ENCODE measurements around the gene KCNK15.

KCNK15 gene

DNA sequence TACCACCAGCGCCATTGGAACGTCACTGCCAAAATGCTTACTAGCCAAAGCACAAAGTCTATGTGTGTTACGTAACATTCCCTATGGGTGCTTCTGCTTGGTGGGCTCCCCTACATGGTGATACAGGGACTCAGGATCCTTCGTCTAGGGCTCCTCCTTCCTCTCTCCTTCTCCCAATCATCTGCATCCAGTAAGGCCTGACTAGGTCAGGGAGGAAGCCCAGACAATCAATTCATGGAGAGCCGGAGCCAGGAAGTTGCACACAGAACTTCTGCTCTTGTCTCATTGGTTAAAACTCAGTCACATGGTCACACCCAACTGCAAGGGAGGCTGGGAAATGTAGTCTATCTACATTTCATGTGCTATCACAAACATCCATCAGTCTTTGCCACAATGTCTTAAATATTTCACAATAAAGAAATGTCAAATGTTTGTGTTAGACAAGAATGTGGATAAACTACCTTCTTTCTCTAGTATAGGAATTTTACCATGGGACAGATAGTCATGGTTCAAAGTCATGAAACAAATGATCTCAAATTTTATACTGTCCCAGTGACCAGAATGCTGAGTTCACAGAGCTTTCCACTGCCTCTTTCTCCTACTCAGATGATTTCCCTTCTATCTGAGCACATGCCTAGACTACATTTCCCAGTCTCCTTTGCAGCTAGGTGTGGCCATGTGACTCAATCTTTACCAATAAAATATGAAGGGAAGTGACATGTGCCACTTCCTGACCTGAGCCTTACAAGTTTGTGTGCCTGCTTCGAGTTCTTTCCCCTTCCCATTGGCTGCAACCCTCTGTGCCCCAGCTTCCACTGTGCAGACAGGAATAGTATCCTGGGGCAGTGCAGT, 9.3 kb upstream of the KCNK15 start:
- DNase-seq (ENCODE audit: low read depth, low spot score): peak; percentile 61

DNA sequence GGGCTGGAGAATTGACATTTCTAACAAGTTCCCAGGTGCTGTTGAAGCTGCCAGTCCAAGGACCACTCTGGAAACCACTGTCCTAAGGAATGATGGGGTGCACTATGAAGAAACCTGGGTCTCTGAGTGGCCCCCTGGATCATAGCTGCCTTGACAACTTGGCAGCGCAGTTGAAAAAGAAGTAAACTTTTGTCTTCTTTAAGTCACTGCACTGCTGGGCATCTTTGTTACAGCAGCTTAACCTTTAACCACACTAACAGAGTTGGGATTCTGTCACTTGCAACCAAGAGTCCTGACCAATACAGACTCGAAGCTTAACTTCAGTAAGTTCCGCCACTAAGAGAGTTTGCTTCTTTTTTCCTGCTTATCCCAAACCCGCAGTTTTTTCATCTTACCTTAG, 8.5 kb upstream of the KCNK15 start:
- DNase-seq (ENCODE audit: low read depth, low spot score): no peak

DNA sequence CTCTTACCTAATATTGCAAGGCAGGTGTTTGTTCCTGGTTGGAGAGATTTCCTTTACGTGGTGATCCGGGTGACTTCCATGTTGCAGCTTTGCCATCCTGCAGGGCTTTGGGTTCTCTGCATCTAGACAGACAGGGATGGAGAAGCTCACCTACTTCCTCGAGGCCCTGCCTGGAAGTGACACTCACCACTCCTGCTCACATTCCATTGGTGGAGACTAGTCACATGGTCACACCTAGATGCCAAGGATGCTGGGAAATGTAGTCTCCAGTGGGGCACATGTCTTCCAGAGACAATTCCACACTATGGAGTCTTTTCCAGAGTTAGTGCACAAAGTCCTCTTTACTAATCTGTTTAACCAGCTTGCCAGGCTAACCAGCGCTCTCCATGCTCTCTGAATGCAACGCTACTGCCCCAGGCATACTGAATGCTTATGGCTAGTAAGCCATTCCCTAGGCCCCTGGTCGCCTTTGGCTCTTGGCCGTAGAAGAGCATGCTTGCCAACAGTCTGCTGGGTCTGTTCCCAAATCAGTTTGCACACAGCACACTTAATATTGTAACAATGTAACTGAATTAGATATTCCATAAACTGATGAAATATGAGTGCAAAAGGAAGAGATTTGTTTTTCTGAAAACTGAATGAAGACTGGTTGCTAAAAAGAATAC, 6.7 kb upstream of the KCNK15 start:
- no peak for DNase-seq (ENCODE audit: low read depth, low spot score)

DNA sequence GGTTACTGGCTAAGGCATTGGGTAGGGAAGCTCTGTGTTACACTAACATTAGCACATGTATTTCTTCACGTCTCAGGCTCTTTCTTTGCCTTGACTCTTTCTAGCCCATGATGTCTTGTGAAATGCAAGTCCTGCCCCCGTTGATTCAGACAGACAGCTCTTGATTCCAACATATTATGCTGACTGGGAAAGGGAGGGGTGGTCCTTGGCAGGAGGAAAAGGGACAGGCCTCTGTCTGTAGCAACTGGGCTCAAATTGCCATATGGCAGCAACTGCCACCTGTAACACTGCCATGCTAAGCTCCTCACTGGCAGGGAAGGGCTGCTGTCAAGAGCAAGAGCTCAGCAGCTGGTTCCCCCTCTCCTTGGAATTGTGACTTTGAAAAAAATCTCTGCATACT, 5.7 kb upstream of the KCNK15 start:
- DNase-seq (ENCODE audit: low read depth, low spot score): no peak

DNA sequence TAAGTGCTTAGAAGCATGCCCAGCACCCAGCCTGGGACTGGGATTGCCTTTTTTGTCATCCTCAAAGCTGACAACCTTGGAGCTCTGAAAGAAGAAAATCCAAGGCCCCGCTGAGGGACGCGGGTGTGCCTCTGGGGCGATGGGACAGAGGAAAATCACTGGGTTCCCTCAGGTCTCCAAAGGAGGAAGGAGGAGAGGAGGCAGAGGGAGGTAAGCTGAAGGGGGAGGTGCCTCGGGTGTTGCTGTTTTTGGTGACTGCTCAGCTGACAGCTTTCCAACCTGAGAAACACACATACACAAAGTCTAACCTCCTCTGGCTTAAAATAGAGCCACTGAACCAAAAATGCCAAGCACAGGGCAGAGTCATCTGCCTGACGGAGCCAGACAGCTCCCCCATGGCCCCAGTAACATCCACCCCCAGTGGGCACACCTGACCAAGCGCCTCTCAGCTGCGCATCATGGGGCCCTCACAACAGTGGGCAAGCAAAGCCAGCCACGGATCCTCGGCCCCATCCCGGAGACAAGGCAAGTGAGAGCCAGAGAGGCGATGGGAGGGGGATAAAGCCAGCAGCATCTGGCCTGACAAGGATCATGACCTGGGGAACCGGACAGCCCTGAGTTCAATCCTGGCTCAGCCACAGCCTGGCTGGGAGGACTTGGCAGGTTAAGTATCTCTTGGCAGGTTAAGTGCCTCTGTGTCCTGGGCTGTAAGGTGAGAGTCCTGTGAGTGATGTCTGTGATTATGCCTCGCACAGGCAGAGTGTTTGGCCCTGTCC, 3.2 kb upstream of the KCNK15 start:
- DNase-seq (ENCODE audit: low read depth, low spot score): no peak

DNA sequence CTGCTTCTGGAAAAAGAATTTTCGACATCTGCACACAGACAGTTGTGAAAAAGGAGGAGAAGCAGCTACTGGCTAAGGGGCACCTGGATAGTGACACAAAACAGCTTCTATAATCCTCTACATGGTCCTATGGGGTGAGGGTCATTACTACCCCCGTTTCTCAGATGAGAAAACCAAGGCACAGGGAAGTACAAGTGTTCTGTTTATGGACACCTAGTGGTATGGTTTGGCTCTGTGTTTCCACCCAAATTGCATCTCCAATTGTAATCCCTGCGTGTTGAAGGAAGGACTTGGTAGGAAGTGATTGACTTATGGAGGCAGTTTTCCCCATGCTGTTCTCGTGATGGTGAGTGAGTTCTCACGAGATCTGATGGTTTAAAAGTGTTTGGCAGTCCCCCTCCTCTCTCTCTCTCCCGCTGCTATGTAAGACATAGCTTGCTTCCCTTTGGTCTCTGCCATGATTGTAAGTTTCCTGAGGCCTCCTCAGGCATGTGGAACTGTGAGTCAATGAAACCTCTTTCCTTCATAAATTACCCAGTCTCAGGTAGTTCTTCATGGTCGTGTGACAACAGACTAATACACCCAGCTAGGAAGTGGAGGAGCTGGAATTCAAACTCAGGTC, 2.5 kb upstream of the KCNK15 start:
- DNase-seq (ENCODE audit: low read depth, low spot score): no peak

DNA sequence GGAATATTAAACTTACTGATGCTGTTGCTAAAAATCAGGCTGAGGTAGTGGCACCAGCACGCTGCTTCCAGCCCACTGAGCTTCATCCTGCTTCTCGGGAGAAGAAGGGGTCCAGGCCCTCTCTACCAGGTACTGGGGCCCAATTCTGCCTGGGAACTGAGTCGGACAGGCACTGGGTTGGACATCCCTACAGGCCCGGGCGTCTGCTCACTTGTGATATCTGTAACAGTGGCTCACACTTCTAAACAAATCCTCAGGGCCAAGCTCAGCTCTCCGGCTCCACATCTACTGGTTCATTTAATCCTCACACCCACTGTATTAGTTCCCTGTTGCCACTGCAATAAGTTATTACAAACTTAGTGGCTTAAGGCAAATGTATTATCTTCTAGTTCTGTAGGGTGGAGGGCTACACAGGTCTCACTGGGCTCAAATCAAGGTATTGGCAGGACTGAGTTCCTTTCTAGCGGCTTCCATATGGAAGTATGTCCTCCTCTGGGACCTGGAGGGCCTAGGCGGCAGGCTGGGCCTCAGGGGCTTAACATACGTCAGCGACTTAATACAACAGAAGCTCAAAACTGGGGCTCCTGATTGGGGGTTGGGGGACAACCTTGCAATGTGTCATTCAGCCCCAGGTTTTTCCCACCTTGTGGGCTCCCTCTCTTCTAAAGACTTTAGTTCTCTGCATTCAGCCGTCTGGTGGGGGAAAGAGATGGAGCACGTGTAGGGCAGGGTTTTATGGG, 1.6 kb upstream of the KCNK15 start:
- no peak for DNase-seq (ENCODE audit: low read depth, low spot score)

DNA sequence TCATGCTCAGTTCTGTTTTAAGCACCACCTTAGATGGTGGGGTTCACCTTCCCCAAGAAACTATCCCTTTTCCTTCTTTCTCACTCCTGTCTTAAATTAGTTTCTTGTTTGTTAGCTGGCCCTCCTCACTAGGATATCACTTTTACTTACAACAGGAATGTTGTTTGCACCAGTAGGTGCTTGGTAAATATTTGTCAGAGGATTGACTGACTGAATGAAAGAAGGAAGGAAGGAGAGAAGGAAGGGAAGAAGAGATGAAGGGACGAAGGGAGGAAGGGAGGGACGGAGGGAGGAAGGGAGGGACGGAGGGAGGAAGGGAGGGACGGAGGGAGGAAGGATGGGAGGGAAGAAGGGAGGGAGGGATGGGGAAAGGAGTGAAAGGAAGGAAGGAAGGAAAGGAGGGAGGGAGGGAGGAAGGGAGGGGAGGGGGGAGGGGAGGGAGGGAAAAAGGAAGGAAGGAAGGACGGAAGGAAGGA, 505 bp upstream of the KCNK15 start:
- DNase-seq (ENCODE audit: low read depth, low spot score): no peak

DNA sequence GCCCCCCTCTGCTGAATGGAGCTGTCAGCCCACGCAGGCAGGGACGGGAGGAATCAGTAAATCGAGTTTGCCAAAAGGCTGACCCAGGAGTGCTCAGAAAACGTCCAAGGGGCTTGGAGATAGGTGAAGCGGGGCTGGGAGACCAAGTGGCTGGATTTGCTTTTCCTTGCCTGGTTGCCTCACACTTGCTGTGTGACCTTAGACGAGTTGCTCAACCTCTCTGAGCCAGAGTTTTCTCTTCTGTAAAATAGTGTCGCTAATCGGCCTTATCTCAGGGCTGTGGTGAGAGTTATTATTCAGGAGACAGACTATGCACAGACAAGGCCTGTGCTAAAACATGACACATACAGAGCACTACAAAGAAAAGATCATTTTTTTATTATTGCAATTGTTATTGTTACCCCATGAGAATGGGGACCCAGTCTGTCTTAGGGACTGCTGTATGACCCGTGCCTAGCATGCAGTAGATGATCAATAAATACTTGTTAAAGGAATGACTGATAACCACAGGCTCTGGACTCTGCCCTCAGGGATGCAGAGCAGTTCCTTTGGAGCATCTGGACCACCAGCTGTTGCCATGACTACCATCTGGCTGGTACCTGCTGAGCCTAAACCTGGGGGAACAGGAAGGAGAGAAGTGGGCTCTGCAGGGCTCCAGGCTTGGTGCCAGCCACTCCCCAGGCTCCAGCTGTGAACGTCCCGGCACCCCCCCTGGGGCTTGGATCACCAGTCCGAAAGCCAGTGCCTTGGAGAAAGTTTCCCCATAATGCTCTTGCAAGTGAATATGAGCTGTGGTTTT, 901 bp downstream of the KCNK15 start:
- no peak for DNase-seq (ENCODE audit: low read depth, low spot score)

DNA sequence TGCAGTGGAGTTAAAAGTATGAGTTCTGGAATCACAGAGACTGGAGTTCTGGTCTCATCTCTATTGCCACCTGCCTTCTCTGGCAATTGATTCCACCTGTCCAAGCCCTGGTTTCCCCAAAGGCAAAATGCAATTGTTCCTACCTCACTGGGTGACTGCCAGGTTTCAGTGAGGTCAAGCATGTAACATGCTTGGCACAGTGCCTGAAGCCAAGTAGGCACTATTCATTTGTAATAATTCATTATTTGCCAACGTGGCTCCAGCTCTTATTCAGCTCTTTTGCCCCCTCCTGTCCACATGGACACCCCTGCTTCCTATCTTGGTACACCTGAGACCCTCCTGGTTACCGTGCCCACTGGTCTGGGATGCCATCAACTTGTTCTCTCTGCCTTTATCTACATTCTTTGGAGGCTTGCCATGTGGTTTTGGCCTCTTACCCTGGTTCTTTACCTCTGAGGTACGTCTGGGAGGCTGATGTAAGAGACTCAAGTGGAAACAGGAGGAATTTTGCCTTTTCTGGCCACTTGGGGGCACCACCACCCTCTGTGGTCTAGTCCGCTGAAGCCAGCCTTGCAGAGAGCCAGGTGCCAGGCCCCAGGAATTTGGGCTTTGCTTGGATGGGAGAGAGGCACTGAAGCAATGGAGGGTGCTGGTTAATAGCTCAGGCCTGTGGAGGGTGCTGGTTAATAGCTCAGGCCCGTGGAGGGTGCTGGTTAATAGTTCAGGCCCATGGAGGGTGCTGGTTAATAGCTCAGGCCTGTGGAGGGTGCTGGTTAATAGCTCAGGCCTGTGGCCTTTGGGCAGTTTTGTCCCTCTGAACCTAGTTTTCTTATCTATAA, 1.7 kb downstream of the KCNK15 start:
- no peak for DNase-seq (ENCODE audit: low read depth, low spot score)

DNA sequence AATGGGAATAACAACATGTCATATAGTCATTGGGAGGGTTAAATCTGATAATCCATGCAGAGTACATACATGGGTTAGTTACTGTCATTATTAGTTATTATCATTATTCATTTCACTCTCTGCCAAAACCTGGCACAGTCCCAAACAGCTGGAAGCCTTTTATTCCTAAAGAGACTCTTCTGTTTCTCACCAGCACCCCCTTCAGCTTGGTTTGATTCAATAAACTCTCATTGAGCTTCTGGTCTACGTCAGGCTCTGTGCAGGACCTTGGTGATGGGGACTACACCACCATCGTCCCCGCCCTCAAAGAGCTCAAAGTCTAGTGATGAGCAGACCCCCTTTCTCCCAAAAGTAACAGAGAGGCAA, 2.3 kb downstream of the KCNK15 start:
- DNase-seq (ENCODE audit: low read depth, low spot score): no peak

DNA sequence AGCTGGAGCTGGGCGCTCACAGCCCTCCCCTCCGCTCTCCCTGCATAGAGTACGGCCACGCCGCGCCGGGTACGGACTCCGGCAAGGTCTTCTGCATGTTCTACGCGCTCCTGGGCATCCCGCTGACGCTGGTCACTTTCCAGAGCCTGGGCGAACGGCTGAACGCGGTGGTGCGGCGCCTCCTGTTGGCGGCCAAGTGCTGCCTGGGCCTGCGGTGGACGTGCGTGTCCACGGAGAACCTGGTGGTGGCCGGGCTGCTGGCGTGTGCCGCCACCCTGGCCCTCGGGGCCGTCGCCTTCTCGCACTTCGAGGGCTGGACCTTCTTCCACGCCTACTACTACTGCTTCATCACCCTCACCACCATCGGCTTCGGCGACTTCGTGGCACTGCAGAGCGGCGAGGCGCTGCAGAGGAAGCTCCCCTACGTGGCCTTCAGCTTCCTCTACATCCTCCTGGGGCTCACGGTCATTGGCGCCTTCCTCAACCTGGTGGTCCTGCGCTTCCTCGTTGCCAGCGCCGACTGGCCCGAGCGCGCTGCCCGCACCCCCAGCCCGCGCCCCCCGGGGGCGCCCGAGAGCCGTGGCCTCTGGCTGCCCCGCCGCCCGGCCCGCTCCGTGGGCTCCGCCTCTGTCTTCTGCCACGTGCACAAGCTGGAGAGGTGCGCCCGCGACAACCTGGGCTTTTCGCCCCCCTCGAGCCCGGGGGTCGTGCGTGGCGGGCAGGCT, 4.6 kb downstream of the KCNK15 start:
- no peak for DNase-seq (ENCODE audit: low read depth, low spot score)

DNA sequence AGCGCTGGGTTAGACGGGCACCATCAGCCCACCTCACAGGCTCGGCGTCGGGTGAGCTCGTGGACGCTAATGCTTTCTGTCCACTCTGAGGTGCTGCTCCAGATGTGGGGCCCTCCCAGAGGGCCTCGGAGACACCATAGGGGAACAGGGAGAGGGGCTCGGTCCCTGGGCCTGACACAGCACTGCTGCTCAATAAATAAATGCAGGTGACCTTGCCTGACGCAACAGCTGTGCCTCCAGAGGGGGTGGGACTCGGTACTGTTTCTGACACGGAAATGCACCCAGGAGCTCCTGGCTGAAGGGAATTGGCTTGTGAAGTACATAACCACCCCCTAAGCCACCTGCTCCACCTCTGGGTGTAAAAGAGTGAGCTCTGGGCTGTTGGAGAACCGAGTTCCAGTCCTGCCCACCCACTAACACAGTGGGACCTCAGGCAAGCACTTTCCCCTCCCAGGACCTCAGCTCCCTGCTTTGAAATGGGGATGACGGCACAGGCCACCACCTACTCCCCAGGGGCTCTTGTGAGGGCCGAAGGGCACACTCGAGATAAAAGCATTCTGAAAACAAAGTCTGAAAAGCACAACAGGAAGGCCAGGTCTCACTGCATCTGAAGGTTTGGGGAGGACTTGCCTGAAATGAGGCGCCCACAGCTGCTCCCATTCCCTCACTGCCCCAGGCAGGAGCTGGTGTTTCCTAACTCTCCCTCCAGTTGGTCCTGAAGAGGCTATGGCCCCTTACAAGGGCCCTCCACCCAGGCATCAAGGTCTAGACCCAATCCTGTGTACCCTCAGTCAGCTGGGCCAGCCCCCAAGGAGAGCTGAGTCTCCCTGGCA, 6.7 kb downstream of the KCNK15 start:
- DNase-seq (ENCODE audit: low read depth, low spot score): no peak

DNA sequence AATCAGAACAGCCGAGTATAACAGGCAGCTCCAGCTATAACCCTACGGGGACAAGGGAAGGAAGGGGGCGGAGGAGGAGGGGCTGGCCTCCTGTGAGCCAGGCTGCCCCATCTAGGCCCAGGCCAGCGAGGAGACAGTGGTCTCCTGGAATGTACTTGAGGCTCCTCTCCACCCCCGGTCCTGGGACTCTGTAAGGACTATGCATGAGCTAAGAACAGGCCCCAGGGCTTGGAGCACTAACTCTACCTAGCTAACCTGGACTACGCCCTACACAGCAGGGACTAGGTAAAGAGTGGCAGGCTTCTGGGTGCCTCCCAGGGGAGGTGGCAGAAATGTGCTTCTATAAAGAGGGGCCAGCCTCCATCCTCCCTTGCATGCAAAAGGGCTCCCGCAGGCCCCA, 8.9 kb downstream of the KCNK15 start:
- no peak for DNase-seq (ENCODE audit: low read depth, low spot score)

DNA sequence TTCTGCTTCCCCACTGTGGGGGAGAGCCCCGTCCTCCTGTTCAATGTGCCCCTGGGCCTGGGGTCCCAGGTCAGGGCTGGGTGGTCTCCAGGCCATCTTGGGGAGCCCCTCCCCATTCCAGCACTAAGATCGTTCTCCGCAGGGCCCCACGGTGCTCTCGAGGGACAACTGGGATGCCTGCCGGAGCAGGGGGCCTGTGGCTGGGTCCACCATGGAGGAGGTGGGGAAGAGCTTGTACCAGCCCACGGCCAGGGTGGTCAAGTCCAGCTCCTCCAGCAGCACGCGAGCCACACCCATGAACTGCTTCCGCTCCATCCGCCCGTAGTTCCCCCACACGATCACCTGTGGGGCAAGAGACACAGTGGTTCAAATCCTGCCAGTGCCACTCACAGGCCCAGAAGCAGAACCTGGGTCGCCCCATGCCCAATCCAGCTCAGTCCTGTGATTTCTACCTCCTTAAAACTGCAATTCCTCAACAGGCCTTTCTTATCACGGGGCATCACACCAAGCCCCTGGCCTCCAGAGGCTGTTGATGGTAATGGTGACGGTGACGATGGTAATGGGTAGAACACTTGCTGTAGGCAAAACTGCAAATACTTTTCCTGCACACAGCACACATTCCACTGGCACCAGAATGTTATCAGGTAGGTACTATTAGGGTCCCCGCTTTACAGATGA, 10.5 kb downstream of the KCNK15 start:
- no peak for DNase-seq (ENCODE audit: low read depth, low spot score)

DNA sequence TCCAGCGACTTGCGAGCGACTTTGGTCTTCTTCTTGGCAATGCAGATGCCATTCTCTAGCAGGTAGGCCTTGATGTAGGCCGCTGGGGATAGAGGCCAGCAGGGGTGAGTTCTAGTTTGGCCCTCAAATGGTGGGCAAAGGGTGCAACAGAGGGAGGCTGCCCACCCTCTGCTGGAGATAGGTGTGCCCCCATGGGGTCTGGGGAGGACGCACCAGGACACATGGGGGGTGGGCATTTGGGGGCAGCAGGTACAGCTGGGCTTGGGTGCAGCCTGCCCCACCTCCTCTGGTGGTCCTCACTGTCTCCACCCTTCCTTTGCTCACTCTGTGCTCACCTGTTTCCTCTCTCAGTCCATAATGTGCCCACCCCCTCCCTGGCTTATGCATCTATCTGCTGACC, 11.3 kb downstream of the KCNK15 start:
- no peak for DNase-seq (ENCODE audit: low read depth, low spot score)

Data from smooth muscle cell of the brain vasculature (primary cell).